ENCODE results near the gene TSHZ1.

The TSHZ1 gene

DNA sequence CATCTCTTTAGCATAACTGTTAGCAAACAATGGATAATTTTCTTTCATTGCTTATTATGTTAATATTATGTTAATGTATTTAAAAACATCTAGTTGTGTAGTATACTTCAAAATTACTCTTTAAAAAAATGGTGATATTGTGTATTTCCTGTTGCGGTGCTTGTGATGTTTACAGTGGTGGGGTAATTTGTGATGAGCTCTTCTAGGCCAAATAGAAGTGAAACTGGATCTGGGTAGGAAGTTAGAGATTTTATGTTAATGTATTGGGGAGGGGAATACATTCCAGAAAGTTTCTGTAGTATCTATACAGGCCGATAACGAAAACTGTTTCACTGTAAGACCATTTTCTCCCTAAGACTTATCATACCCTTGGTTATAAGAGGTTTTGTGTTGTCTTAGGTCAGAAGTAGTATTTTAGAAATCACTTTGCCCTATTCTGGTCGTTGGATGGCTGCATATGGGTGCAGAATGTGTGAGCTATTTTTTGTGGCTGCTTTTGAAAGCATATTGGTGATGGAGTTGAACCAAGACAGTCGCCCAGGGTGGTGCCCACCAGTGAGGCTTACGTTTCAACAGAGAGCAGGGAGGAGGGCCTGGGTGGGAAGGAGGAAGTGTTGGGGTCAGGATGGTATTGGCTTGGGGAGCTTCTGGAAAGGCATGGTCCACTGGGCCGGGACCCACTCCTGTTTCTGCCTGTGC lies 5.8 kb downstream of the TSHZ1 start:
- Histone ChIP-seq H3K79me2 (ENCODE audit: insufficient read depth, low read length) (no peaks in the 10 kb centered on the region), H3F3A (ENCODE audit: insufficient read depth) (no peaks in the 10 kb centered on the region), H3K4me2 (ENCODE audit: low read depth, low read length, poor library complexity, severe bottlenecking) (no peak overlapping the region), H3K9me2 (replicated peaks; ENCODE audit: insufficient read depth, low read length) (no peaks in the 10 kb centered on the region), H3K27ac (ENCODE audit: low read depth, low read length) (no peak overlapping the region), H2AFZ (ENCODE audit: low read depth, low read length, severe bottlenecking) (no peak overlapping the region), H3K9ac (ENCODE audit: low read length) (no peak overlapping the region), H3K9me3 (ENCODE audit: insufficient read depth, low read length) (no peaks in the 10 kb centered on the region), H3K4me3 (ENCODE audit: insufficient read depth, low read length, poor library complexity, severe bottlenecking) (no peak overlapping the region), H3K27me3 (ENCODE audit: low read length) (no peaks in the 10 kb centered on the region), H4K20me1 (ENCODE audit: low read depth, low read length) (peaks cover 20% of the 10 kb centered on the region; the same call in 1 of the 2 replicates), H3K36me3 (ENCODE audit: low read length) (no peaks in the 10 kb centered on the region)
- TF ChIP-seq EZH2phosphoT487 (conservative IDR thresholded peaks at IDR 0.05; ENCODE audit: low read length) = no peak
- TF ChIP-seq CTCF (IDR thresholded peaks at IDR 0.05; ENCODE audit: insufficient read depth, low read length, poor library complexity, severe bottlenecking) = no peak

GRCh38 chr18:75216911-75217689 lies 6.5 kb downstream of the TSHZ1 start:
- no peaks in the 10 kb centered on the region for H3K79me2 ChIP-seq (ENCODE audit: insufficient read depth, low read length)
- TF ChIP-seq EZH2phosphoT487 (conservative IDR thresholded peaks at IDR 0.05; ENCODE audit: low read length) = no peak
- TF ChIP-seq CTCF (IDR thresholded peaks at IDR 0.05; ENCODE audit: insufficient read depth, low read length, poor library complexity, severe bottlenecking) = no peak
- no peak overlapping the region for H2AFZ ChIP-seq (ENCODE audit: low read depth, low read length, severe bottlenecking)
- no peaks in the 10 kb centered on the region for H3K9me3 ChIP-seq (ENCODE audit: insufficient read depth, low read length)
- H3K4me3 ChIP-seq (ENCODE audit: insufficient read depth, low read length, poor library complexity, severe bottlenecking) = no peak overlapping the region
- H4K20me1 ChIP-seq (ENCODE audit: low read depth, low read length) = peaks cover 20% of the 10 kb centered on the region; the same call in 1 of the 2 replicates
- H3K9ac ChIP-seq (ENCODE audit: low read length) = no peak overlapping the region
- no peak overlapping the region for H3K27ac ChIP-seq (ENCODE audit: low read depth, low read length)
- no peaks in the 10 kb centered on the region for H3K9me2 ChIP-seq (replicated peaks; ENCODE audit: insufficient read depth, low read length)
- H3K4me2 ChIP-seq (ENCODE audit: low read depth, low read length, poor library complexity, severe bottlenecking) = no peak overlapping the region
- no peaks in the 10 kb centered on the region for H3K27me3 ChIP-seq (ENCODE audit: low read length)
- no peaks in the 10 kb centered on the region for H3F3A ChIP-seq (ENCODE audit: insufficient read depth)
- H3K36me3 ChIP-seq (ENCODE audit: low read length) = no peaks in the 10 kb centered on the region

DNA sequence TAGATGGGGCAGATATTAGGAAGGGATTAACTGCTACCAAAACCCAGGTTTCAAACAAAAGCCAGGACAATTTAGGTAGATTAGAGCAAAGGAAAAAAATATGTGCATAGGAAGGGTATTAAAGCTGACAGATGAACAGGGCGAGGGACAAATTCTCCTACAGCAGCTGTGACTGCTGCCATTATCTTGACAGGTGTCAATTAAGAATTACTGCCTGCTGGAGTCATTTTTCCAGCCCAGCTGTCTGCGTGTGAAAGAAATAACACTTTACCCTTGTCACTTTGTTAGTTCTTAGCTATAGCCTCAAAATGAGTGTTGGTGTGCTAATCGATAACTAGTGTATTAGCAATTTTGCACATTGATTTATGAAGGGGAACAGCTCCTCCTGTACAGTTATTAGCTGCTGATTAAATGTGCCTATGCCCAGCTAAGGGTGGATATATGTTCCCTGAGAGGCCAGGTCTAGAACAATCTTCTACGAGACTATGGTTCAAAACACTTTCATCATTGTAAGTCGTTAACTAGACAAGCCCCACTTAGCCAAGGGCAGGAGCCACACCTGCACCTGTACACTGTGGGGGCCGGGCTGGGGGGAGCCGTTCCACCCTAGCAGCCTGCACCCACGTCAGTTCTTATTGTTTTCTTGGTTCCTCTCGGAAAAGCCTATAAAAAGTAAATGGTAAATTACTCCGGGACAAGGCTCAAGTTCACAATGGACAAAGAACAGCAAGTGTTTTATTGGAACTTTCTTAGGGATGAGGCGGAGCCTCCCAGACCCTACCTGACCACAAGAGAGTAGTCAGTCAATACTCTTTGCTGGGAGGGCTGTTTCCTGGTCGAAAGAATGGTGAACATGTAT lies 7.7 kb downstream of the TSHZ1 start:
- H3K4me3 ChIP-seq (ENCODE audit: insufficient read depth, low read length, poor library complexity, severe bottlenecking) = no peak overlapping the region
- no peaks in the 10 kb centered on the region for H3K79me2 ChIP-seq (ENCODE audit: insufficient read depth, low read length)
- TF ChIP-seq EZH2phosphoT487 (conservative IDR thresholded peaks at IDR 0.05; ENCODE audit: low read length) = no peak
- TF ChIP-seq CTCF (IDR thresholded peaks at IDR 0.05; ENCODE audit: insufficient read depth, low read length, poor library complexity, severe bottlenecking) = no peak

More for the DNA sequence above, 7.7 kb downstream of the TSHZ1 start:
- Histone ChIP-seq H2AFZ (ENCODE audit: low read depth, low read length, severe bottlenecking) (no peak overlapping the region), H3K9me2 (replicated peaks; ENCODE audit: insufficient read depth, low read length) (no peaks in the 10 kb centered on the region), H3K4me2 (ENCODE audit: low read depth, low read length, poor library complexity, severe bottlenecking) (no peak overlapping the region), H3K9ac (ENCODE audit: low read length) (no peak overlapping the region), H4K20me1 (ENCODE audit: low read depth, low read length) (peaks cover 11% of the 10 kb centered on the region; the same call in 1 of the 2 replicates), H3F3A (ENCODE audit: insufficient read depth) (no peaks in the 10 kb centered on the region), H3K36me3 (ENCODE audit: low read length) (no peaks in the 10 kb centered on the region), H3K27ac (ENCODE audit: low read depth, low read length) (no peak overlapping the region), H3K9me3 (ENCODE audit: insufficient read depth, low read length) (no peaks in the 10 kb centered on the region), H3K27me3 (ENCODE audit: low read length) (no peaks in the 10 kb centered on the region)

Data from SU-DHL-6 (cell line).